Endothelial cell of umbilical vein (primary cell): ENCODE measurements around the gene EXOSC5. TPM values are rescaled to one million over a fixed set of nuclear protein-coding genes. Genes with fewer than 3 reads are reported as not detected.
A peak's percentile ranks its signal among the peaks of the same experiment; 100 is the strongest.

Source experiments
- BruUV-seq: library from RNA; stranded (reverse); fragments of 400-500 nt; replicated peaks from 2 replicates; lab custom pipeline; 2021; lab: Mats Ljungman, UMichigan
- CTCF ChIA-PET: fragments of 300-600, 350-600 bp; sonication (Branson Sonifier 250); formaldehyde crosslinking; loops from one replicate; lab custom pipeline; 2021; ENCODE audit warnings: antibody characterized with exemption, inconsistent platforms; lab: Charles Lee
- POLR2A ChIA-PET: fragments of 300-600, 350-600 bp; sonication (Branson Sonifier 250); formaldehyde crosslinking; loops from one replicate; lab custom pipeline; 2021; ENCODE audit warnings: antibody characterized with exemption, inconsistent platforms; lab: Charles Lee
- DNase-seq: peaks from one replicate; pipeline ENCODE4 v3.0.0-alpha.2; 2011; ENCODE audit warnings: low read depth, low spot score
- FAIRE-seq: peaks from 2 replicates; lab custom pipeline; 2011; peaks lifted over from hg19 to GRCh38; lab: Jason Lieb, UNC
- H2AFZ ChIP-seq: 2 replicates; pipeline ENCODE4 v1.6.0; 2012; ENCODE audit warnings: low read depth, low read length, control low read depth, inconsistent platforms
- H3K27ac ChIP-seq: 2 replicates; pipeline ENCODE4 v1.5.1; 2011; ENCODE audit warnings: low read depth, mild to moderate bottlenecking, control low read depth, low read length, moderate library complexity; ENCODE audit not compliant: insufficient read depth
- H3K27me3 ChIP-seq, 2 experiments: 2 replicates each; pipeline versions ENCODE4 v1.6.0 to v1.6.1; 2011; ENCODE audit warnings: low read length in 2 of 2, mixed read lengths in 1 of 2; ENCODE audit not compliant: control insufficient read depth in 2 of 2, insufficient read depth in 2 of 2
- H3K36me3 ChIP-seq, 2 experiments: 2 replicates in 1 of 2; 3 replicates in 1 of 2; pipeline ENCODE4 v1.5.1; 2011; ENCODE audit warnings: low read length in 2 of 2, mild to moderate bottlenecking in 1 of 2, moderate library complexity in 1 of 2; ENCODE audit not compliant: control insufficient read depth in 2 of 2, insufficient read depth in 2 of 2; ENCODE audit errors: extremely low read depth in 1 of 2
- H3K4me1 ChIP-seq: 3 replicates; pipeline ENCODE4 v1.5.1; 2011; ENCODE audit warnings: mild to moderate bottlenecking, low read length; ENCODE audit not compliant: control insufficient read depth, insufficient read depth; ENCODE audit errors: extremely low read depth
- H3K4me2 ChIP-seq: 2 replicates; pipeline ENCODE4 v1.6.1; 2011; ENCODE audit warnings: low read length, control low read depth, mixed read lengths; ENCODE audit not compliant: insufficient read depth
- H3K4me3 ChIP-seq, 3 experiments: fragments of 200-600 bp in 1 of 3; sonication (generic), shearing (Covaris generic) in 1 of 3; replicated peaks in 1 of 3; 2 replicates each; pipeline ENCODE4 v1.5.1; 2011 to 2016; ENCODE audit warnings: control low read depth in 3 of 3, low read length in 3 of 3, mild to moderate bottlenecking in 2 of 3, inconsistent platforms in 1 of 3, low read depth in 1 of 3, moderate library complexity in 1 of 3; ENCODE audit not compliant: insufficient read depth in 1 of 3
- H3K79me2 ChIP-seq: 2 replicates; pipeline ENCODE4 v1.6.0; 2012; ENCODE audit warnings: low read length, inconsistent platforms; ENCODE audit not compliant: control insufficient read depth, insufficient read depth
- H3K9ac ChIP-seq: replicated peaks from 2 replicates; pipeline ENCODE3; 2011; ENCODE audit warnings: low read length, control low read depth; ENCODE audit not compliant: insufficient read depth; ENCODE audit errors: extremely low read depth
- H3K9me1 ChIP-seq: replicated peaks from 3 replicates; pipeline ENCODE4 v1.6.0; 2011; ENCODE audit warnings: mild to moderate bottlenecking, low read length; ENCODE audit not compliant: control insufficient read depth, insufficient read depth; ENCODE audit errors: extremely low read depth
- H3K9me3 ChIP-seq: replicated peaks from 2 replicates; pipeline ENCODE4 v1.5.1; 2012; ENCODE audit warnings: low read length, inconsistent platforms; ENCODE audit not compliant: control insufficient read depth, insufficient read depth
- H4K20me1 ChIP-seq: replicated peaks from 2 replicates; pipeline ENCODE3; 2011; ENCODE audit warnings: mild to moderate bottlenecking, low read length; ENCODE audit not compliant: control insufficient read depth, insufficient read depth; ENCODE audit errors: extremely low read depth
- CTCF ChIP-seq, 2 donors: IDR thresholded peaks; 1 replicate in 1 of 2; 2 replicates in 1 of 2; pipeline ENCODE4 v1.5.1; 2011; ENCODE audit warnings: low read length in 2 of 2, mild to moderate bottlenecking in 2 of 2, moderate library complexity in 2 of 2, control low read depth in 1 of 2, inconsistent platforms in 1 of 2, low read depth in 1 of 2; ENCODE audit not compliant: insufficient read depth in 1 of 2; ENCODE audit errors: extremely low read depth in 1 of 2
- EZH2 ChIP-seq: IDR thresholded peaks from 2 replicates; pipeline ENCODE4 v1.6.1; 2012; ENCODE audit warnings: borderline replicate concordance, low read depth, mild to moderate bottlenecking, moderate library complexity, low read length, inconsistent platforms; ENCODE audit not compliant: severe bottlenecking
- FOS ChIP-seq: IDR thresholded peaks from 2 replicates; pipeline ENCODE4 v1.6.1; 2011; ENCODE audit warnings: mild to moderate bottlenecking, low read length, moderate library complexity, borderline replicate concordance; ENCODE audit not compliant: insufficient read depth
- GATA2 ChIP-seq: IDR thresholded peaks from 2 replicates; pipeline ENCODE4 v1.7.0; 2011; ENCODE audit warnings: low read depth, mild to moderate bottlenecking, moderate library complexity, mixed read lengths, low read length; ENCODE audit not compliant: insufficient read length, insufficient read depth
- JUN ChIP-seq: IDR thresholded peaks from 2 replicates; pipeline ENCODE4 v1.6.1; 2011; ENCODE audit warnings: borderline replicate concordance, low read depth; ENCODE audit not compliant: insufficient read length, insufficient read depth
- MAX ChIP-seq: IDR thresholded peaks from 2 replicates; pipeline ENCODE4 v1.6.1; 2011; ENCODE audit not compliant: insufficient read depth, insufficient read length
- MYC ChIP-seq: IDR thresholded peaks from one replicate; pipeline ENCODE4 v1.6.1; 2011; ENCODE audit warnings: mild to moderate bottlenecking, low read depth, low read length
- POLR2A ChIP-seq: IDR thresholded peaks from 2 replicates; pipeline ENCODE4 v1.6.1; 2012; ENCODE audit warnings: low read depth, mild to moderate bottlenecking, control low read depth, low read length
- POLR2AphosphoS5 ChIP-seq: IDR thresholded peaks from 2 replicates; pipeline ENCODE4 v1.6.1; 2012; ENCODE audit warnings: low read depth, mild to moderate bottlenecking, control low read depth, low read length, moderate library complexity; ENCODE audit not compliant: insufficient read depth
- dilution Hi-C: fragments of 300-500 bp; cut with MboI; formaldehyde crosslinking; loops from one replicate; pipeline ENCODE4 v1.15.0; 2019; ENCODE audit warnings: low sequenced_read_pairs; ENCODE audit not compliant: extremely low pct_ligation_motif_present
- intact Hi-C: fragments of 100-400 bp; cut with micrococcal nuclease; formaldehyde crosslinking; loops from one replicate; pipeline ENCODE4 v1.10.0; 2022
- polyA plus RNA-seq, 4 experiments: library from polyadenylated mRNA; depleted of rRNA in 3 of 4; stranded (reverse) in 3 of 4; unstranded in 1 of 4; fragments of >200 nt; gene quantifications; 2 replicates each; pipeline versions ENCODE4 v1.2.1 to v1.2.3, GENCODE V29; 2011 to 2012; ENCODE audit warnings: missing spikeins in 1 of 4
- total RNA-seq: library from RNA; stranded (reverse); gene quantifications from 2 replicates; pipeline ENCODE4 v1.2.3, GENCODE V29; 2021

The EXOSC5 gene
- total and polyA plus RNA-seq, 2 donors (not counting 3 experiments of a cell fraction or from before 2014, with no cell fraction given): 14.0 to 20.9 TPM

GRCh38 chr19:41402010-41402409, 4.9 kb upstream of the EXOSC5 start:
- H3K9me3 ChIP-seq: no peaks in the 10 kb centered on the region
- H3K27me3 ChIP-seq: no peaks in the 10 kb centered on the region
- no peak overlapping the region for H3K4me3 ChIP-seq
- dilution Hi-C loops: no loop called here
- POLR2A ChIA-PET: interaction anchor here (1.0 kb wide), 1 partner anchor 77 kb away, joined by 4 read pairs; no protein-coding TSS in a partner anchor
- no peak overlapping the region for H3K9ac ChIP-seq
- no peak overlapping the region for H2AFZ ChIP-seq
- TF ChIP-seq CTCF (IDR thresholded peaks at IDR 0.05; ENCODE audit: extremely low read depth in 1 of 2, insufficient read depth in 1 of 2, low read depth in 1 of 2, low read length in 2 of 2): no peak
- no peak for TF ChIP-seq GATA2
- TF ChIP-seq POLR2A: no peak
- TF ChIP-seq MAX: no peak
- peak overlapping the region; percentile 53 for H3K4me2 ChIP-seq
- CTCF ChIA-PET: interaction anchor here (1.1 to 1.7 kb wide), 4 partner anchors 34 to 51 kb away, joined by 4 read pairs; partner anchors contain the start of genes B9D2 and DMAC2
- BruUV-seq: no TSS peak
- H3K4me1 ChIP-seq: peaks cover 42% of the 10 kb centered on the region
- intact Hi-C loops: no loop called here
- DNase-seq (no peak), FAIRE-seq (peak; percentile 52)
- H3K36me3 ChIP-seq: peaks cover 0 to 2% of the 10 kb centered on the region in 2 experiments
- H4K20me1 ChIP-seq: no peaks in the 10 kb centered on the region
- H3K27ac ChIP-seq: peak overlapping the region; percentile 68
- no peaks in the 10 kb centered on the region for H3K9me1 ChIP-seq
- peaks cover 6% of the 10 kb centered on the region for H3K79me2 ChIP-seq

- TF ChIP-seq CTCF (IDR thresholded peaks at IDR 0.05; ENCODE audit: extremely low read depth in 1 of 2, insufficient read depth in 1 of 2, low read depth in 1 of 2, low read length in 2 of 2) (no peak), POLR2AphosphoS5 (peak; percentile 94), MAX (no peak), MYC (no peak), POLR2A (peak; percentile 46), GATA2 (peak; percentile 94), JUN (peak; percentile 81), FOS (peak; percentile 96), EZH2 (no peak)
- Histone ChIP-seq H3K9me1 (no peaks in the 10 kb centered on the region), H3K9me3 (no peaks in the 10 kb centered on the region), H3K4me1 (peaks cover 43% of the 10 kb centered on the region), H3K27me3 (no peaks in the 10 kb centered on the region), H3K4me2 (peak overlapping the region; percentile 53), H3K27ac (peak overlapping the region; percentile 68), H3K36me3 (peaks cover 0 to 2% of the 10 kb centered on the region in 2 experiments), H2AFZ (no peak overlapping the region), H3K9ac (peak overlapping the region; percentile 48), H3K4me3 (no peak overlapping the region), H3K79me2 (peaks cover 6% of the 10 kb centered on the region), H4K20me1 (no peaks in the 10 kb centered on the region)
- dilution Hi-C loops (no loop called here), intact Hi-C loops (loop anchor here (1.0 kb wide), 2 partner anchors 8 to 48 kb away; partner anchors contain the start of gene TGFB1)
- peak; percentile 93 for DNase-seq
- POLR2A ChIA-PET: interaction anchor here (1.0 kb wide), 1 partner anchor 78 kb away, joined by 4 read pairs; no protein-coding TSS in a partner anchor
- BruUV-seq: TSS peak; percentile 63
- peak; percentile 99 for FAIRE-seq
- CTCF ChIA-PET: interaction anchor here (0.6 to 1.7 kb wide), 6 partner anchors 30 to 162 kb away, joined by 3 to 4 read pairs (median 4); partner anchors contain the start of genes B9D2 and DMAC2
Measured at GRCh38 chr19:41401483-41401882, 4.3 kb upstream of the EXOSC5 start.
